IPS-NIHi7 (cell line): ENCODE data around the gene COL15A1.
"Not testable (repeated sequence)": the region's sequence is repeated elsewhere in the genome, so short reads cannot be mapped to it uniquely, and the experiment has no call there.

Source experiments
- DNase-seq: peaks from one replicate; pipeline ENCODE4 v3.0.0; 2012; ENCODE audit warnings: mixed read lengths; ENCODE audit errors: extremely low spot score

COL15A1 gene

DNA sequence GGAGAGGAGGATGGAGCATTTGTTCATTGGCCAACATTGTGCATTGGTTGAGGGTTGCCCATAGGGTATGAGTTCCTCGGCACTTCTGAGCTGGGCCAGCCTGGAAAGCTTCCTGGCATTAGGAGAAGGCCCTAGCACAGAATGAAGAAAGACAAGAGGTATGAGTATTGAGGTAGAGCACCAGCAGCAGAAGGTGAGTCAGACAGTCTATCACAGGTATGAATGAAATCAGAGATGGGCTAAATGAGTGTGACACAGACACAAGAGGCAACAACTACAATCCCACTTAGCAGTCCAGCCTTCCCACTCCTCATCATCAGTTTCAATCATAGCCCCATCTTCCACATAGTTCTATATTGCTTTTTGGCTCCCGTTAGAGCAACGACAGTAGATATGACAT, 135.8 kb downstream of the COL15A1 start:
- no peak for DNase-seq

DNA sequence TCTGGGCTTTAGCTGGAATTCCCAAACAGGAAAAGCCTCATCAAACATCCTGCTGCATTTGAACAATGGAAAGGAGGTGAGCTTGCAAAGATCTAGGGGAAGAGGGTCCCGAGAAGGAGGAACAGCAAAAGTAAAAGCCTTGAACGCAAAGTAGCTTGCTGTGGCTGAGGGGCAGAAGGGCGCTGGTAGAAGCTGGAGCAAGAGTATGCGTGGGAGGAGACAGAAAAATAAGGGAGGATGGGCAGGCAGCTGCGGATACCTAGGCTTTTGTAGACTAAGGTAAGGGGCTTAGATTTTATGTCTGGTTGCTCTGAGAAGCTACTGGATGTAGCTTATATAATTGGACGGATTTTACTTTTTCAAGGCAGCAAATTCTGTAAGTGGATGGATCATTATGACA, 139.3 kb downstream of the COL15A1 start:
- DNase-seq, result no peak

DNA sequence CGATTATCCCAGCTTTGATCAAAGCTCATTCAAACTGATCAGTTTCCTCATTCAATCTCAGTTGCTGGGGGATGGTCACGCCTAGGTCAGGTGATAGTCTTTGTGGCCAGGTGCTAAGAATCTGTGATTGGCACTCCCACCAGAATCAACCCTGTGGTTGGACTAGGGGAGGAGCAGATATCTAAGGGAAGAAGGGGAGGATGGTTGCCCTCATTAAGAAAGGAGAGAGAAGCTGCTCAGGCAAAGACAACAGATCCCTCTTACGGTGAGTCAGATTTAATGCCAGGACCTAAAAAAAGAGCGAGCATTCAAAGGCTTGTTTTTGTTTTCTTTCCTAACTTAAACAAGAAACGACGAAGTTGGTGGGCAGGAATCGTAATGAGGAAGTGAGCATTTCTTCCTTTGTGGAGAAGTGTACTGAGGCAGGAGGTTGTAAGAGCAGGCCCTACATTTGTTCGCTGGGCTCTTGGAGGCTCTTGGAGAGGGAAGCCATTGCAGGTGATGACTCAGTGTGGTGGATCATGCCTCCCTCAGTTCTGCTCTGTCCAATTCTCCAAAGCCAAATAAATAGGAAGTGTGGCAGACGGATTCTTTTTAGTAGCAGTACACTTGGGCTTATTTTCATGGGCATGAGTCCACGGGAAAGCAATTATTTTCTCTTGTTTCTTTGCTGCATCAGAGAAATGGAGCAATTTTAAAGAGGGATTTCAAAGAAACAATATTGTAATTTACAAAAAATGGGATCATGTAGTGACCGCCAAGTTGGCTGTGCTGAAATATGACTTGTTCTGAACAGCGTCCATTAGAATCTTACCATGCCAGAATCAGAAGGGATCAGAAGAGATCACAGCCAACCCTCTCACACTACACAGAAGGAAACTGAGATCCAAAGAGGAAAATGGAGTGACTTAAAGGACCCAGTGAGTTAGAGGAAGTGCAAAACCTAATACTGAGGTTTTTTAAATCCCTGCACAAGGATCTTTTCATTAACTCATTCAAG, 142.5 kb downstream of the COL15A1 start:
- no peak for DNase-seq

GRCh38 chr9:99087462-99087861, 143.8 kb downstream of the COL15A1 start:
- DNase-seq, result no peak

- DNase-seq, result no peak
These were observed 146.8 kb downstream of the COL15A1 start for GRCh38 chr9:99090336-99091130.

DNA sequence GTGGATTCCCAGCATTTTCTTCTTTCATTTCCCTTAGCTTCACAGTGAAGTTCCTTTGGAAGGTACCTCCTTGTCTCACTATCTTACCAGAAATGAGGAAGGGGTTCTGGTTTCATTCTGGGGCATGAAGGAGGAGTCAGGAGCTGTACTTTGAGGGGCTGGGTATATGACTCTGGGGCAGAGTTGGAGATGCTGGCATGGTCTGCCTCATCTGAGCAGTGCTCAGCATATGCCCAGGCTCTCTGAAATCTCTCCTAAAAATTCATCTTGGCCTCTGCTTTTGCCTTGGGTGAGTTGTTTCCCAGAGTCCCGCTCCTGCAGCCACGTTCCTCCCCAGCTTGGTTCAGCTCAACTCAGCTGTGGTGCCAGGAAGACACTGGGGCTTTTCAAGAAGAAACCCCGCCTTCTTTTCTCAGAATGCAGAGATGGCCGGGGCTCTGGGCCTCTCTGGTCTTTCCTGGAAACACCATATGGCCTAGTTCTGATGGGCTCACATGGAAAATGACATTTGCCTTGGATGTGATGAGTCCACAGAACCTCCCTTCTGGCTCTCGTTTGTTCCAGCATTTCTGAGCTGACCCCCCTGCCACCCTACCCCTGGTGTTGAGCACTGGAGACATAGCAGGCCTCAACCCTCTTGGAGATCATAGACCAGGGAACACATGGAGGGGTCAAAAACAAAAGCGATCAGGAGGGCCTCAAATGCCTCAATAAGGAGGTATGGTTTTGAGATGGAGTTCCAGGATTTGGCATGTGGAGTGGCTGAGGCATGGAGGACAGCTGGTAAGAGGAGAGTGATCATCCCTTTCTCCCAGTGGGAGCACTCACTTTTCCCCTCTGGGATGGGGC, 149.2 kb downstream of the COL15A1 start:
- no peak for DNase-seq

GRCh38 chr9:99093492-99093791, 149.7 kb downstream of the COL15A1 start:
- DNase-seq, result no peak

- DNase-seq, result no peak
These were observed 151.9 kb downstream of the COL15A1 start for GRCh38 chr9:99095565-99095964.

- DNase-seq, result no peak
These were observed 152.7 kb downstream of the COL15A1 start for GRCh38 chr9:99096409-99096808.

GRCh38 chr9:99099806-99100585, 156.3 kb downstream of the COL15A1 start:
- DNase-seq, result not testable (repeated sequence)

- DNase-seq, result no peak
These were observed 157.6 kb downstream of the COL15A1 start for GRCh38 chr9:99101271-99101670.

DNA sequence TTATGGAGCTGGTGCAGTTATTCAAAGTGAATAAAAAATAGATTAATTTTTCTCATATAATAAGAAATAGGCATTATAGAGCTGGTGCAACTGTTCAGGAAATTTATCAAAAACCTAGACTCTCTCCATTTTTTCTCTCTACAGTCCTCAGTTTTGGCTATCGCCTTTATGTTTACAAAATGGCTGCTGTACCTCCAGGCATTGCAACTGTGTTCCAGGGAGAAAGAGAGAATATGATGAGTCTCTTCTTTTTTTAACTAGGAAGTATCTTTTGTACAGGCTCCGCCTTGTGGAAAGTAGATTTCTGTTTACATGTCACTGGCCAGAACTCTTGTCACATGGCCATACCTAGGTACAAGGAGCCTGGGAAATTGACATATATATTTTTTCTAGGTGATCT, 158.1 kb downstream of the COL15A1 start:
- DNase-seq, result no peak

DNA sequence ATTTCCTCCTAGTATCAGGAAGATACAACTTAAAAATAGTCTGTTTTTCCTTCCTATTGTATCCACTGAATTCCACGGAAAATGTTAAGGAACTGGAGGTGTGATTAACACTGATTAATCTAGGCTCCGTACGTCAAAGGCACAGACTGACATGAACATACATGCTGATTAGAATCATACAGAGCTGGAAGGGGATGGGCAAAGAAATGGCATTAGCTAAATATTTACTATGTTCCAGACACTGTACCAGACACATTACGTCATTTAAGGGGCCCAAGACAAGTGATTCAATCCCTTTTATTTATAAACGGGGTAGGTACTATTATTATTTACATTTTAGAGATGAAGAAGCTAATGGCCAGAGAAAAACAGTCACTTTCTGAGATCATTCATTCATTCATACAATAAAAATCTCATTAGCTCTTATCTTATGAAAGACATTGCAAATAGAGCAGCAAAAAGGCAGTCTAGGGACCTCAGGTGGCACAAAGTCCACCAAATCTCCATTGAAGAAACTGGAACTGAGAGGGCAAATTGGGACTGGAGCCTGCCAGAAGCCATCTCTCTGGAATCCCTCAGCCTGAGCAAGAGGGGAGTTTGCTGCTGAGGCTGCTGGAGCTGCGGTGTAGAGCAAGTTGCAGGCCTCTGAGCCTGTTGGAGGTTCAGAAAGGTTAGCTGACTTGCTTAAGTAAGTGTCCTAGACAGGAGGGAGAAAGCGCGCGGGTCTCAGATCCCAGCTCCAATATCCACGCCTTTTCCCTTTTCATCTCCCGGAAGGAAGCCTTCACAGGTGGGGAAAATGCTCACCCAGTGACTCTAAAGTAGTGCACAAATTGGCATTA, 159.6 kb downstream of the COL15A1 start:
- DNase-seq, result no peak

- DNase-seq, result peak; percentile 25
These were observed 160.3 kb downstream of the COL15A1 start for GRCh38 chr9:99103901-99104458.

- DNase-seq, result peak; percentile 100
These were observed 160.9 kb downstream of the COL15A1 start, which contains the start of gene TGFBR1 for GRCh38 chr9:99104459-99105151. Gene TGFBR1, plus strand, starts transcription at chr9:99105113. Its CDS starts 93 bp downstream, at chr9:99105206.

DNA sequence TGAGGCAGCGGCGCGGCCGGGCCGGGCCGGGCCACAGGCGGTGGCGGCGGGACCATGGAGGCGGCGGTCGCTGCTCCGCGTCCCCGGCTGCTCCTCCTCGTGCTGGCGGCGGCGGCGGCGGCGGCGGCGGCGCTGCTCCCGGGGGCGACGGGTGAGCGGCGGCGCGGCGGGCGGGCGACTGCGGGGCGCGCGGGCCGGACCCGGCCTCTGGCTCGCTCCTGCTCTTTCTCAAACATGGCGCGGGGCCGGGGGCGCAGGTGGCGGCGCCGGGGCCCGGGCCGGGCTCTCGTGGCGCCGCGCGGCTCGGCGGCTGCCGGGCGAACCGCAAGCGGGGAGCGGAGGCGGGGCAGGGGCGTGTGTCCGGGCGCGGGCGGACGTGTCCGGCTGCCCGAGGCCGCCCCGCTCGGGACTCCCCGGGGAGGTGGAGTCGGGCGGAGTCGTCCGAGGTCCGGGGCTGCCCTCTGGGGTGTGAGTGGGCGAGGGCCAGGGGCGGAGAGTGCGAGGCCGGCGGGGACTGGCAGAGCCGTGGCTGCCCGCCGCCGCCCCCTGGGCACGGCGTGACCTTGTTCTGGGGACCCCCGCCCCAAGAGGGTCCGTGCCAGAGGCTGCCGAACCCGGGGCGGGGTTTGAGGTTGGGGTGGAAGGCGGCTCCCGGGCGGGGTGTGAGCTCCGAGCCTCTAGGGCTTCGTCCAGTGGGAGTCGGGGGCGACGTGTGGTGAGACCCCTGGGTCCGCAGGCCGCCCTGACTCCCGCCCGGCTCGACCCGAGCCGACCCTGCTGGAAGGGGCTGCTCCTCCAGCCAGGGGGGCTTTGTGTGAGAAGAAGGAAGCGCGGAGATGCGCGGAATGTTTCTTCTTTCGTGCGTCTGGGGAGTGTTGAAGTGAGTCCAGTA, 161.7 kb downstream of the COL15A1 start:
- DNase-seq, result peak; percentile 75

- no peak for DNase-seq
These were observed 162.3 kb downstream of the COL15A1 start for GRCh38 chr9:99106044-99106375.

GRCh38 chr9:99107421-99107820, 163.7 kb downstream of the COL15A1 start:
- no peak for DNase-seq
